Activated naive CD8-positive, alpha-beta T cell treated with anti-CD3 and anti-CD28 coated beads for 36 hours (primary cell): ENCODE data around the gene GRK4. TPM values are rescaled to one million over a fixed set of nuclear protein-coding genes. Genes with fewer than 3 reads are reported as not detected.
"Not testable (repeated sequence)": the region's sequence is repeated elsewhere in the genome, so short reads cannot be mapped to it uniquely, and the experiment has no call there.

ENCODE experiments used
- DNase-seq: peaks from one replicate; pipeline ENCODE4 v3.0.0; 2021
- H3K27ac Mint-ChIP-seq: one replicate; pipeline ENCODE4 v1.8.0; 2022; ENCODE audit warnings: mild to moderate bottlenecking, moderate library complexity, mixed read lengths
- H3K27me3 Mint-ChIP-seq: one replicate; pipeline ENCODE4 v1.8.0; 2022; ENCODE audit warnings: mild to moderate bottlenecking, mixed read lengths
- H3K36me3 Mint-ChIP-seq: one replicate; pipeline ENCODE4 v1.8.0; 2021; ENCODE audit warnings: mild to moderate bottlenecking, mixed read lengths
- H3K4me1 Mint-ChIP-seq: one replicate; pipeline ENCODE4 v1.8.0; 2021; ENCODE audit warnings: mixed read lengths
- H3K4me3 Mint-ChIP-seq: one replicate; pipeline ENCODE4 v1.8.0; 2022; ENCODE audit warnings: mild to moderate bottlenecking, moderate library complexity, mixed read lengths
- H3K9me3 Mint-ChIP-seq: one replicate; pipeline ENCODE4 v1.8.0; 2022; ENCODE audit warnings: mixed read lengths
- total RNA-seq, 2 experiments: library from RNA; stranded (reverse); gene quantifications; one replicate each; pipeline ENCODE4 v1.2.3, GENCODE V29; 2021

The GRK4 gene
- 1 to 10 TPM; 2.6 to 3.2 TPM for total RNA-seq

- H3K4me1 Mint-ChIP-seq: peaks cover 30% of the 10 kb centered on the region
- peaks cover 24% of the 10 kb centered on the region for H3K36me3 Mint-ChIP-seq
- no peaks in the 10 kb centered on the region for H3K9me3 Mint-ChIP-seq
- H3K27me3 Mint-ChIP-seq: no peaks in the 10 kb centered on the region
- peak within 1 kb of the TSS; percentile 89 for H3K4me3 Mint-ChIP-seq
- peak within 1 kb of the TSS; percentile 79 for H3K27ac Mint-ChIP-seq
- DNase-seq: peak; percentile 98
Measured at GRCh38 chr4:2963175-2963965, at the start of gene GRK4, which contains the start of gene NOP14. TSS of gene GRK4 (plus strand) at chr4:2963571. CDS start at chr4:2964071, 500 bp downstream. TSS of gene NOP14 (minus strand) at chr4:2963406. CDS start at chr4:2963319, 87 bp downstream.

GRCh38 chr4:2914256-2915126, 48.9 kb upstream of the GRK4 start:
- Mint-ChIP-seq H3K27me3 (no peaks in the 10 kb centered on the region), H3K9me3 (no peaks in the 10 kb centered on the region), H3K4me3 (no peak overlapping the region), H3K36me3 (peaks cover 44% of the 10 kb centered on the region), H3K27ac (no peak overlapping the region), H3K4me1 (peaks cover 17% of the 10 kb centered on the region)
- DNase-seq: peak; percentile 48

- H3K27me3 Mint-ChIP-seq: no peaks in the 10 kb centered on the region
- H3K4me1 Mint-ChIP-seq: peaks cover 27% of the 10 kb centered on the region
- peaks cover 3% of the 10 kb centered on the region for H3K9me3 Mint-ChIP-seq
- no peak overlapping the region for H3K4me3 Mint-ChIP-seq
- no peak for DNase-seq
- H3K27ac Mint-ChIP-seq: no peak overlapping the region
- peaks cover 55% of the 10 kb centered on the region for H3K36me3 Mint-ChIP-seq
Measured at GRCh38 chr4:2915789-2916188, 47.6 kb upstream of the GRK4 start.

- not testable (repeated sequence) for H3K27ac Mint-ChIP-seq, H3K27me3 Mint-ChIP-seq, H3K4me3 Mint-ChIP-seq, DNase-seq, H3K9me3 Mint-ChIP-seq
- peaks cover 33% of the 10 kb centered on the region for H3K4me1 Mint-ChIP-seq
- peaks cover 61% of the 10 kb centered on the region for H3K36me3 Mint-ChIP-seq
Measured at GRCh38 chr4:2916696-2917095, 46.7 kb upstream of the GRK4 start.

DNA sequence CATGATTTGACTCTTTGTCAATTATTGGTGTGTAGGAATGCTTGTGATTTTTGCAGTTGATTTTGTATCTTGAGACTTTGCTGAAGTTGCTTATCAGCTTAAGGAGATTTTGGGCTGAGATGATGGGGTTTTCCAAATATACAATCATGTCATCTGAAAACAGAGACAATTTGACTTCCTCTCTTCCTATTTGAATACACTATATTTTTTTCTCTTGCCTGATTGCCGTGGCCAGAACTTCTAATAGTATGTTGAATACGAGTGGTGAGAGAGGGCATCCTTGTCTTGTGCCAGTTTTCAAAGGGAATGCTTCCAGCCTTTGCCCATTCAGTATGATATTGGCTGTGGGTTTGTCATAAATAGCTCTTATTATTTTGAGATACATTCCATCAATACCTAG, 45.1 kb upstream of the GRK4 start:
- H3K27ac Mint-ChIP-seq, H3K4me3 Mint-ChIP-seq, DNase-seq, H3K9me3 Mint-ChIP-seq, H3K27me3 Mint-ChIP-seq: not testable (repeated sequence)
- H3K36me3 Mint-ChIP-seq: peaks cover 74% of the 10 kb centered on the region
- H3K4me1 Mint-ChIP-seq: peaks cover 46% of the 10 kb centered on the region

GRCh38 chr4:2918714-2919113, 44.7 kb upstream of the GRK4 start:
- not testable (repeated sequence) for H3K4me3 Mint-ChIP-seq, H3K9me3 Mint-ChIP-seq, DNase-seq, H3K27ac Mint-ChIP-seq, H3K27me3 Mint-ChIP-seq
- peaks cover 50% of the 10 kb centered on the region for H3K4me1 Mint-ChIP-seq
- H3K36me3 Mint-ChIP-seq: peaks cover 78% of the 10 kb centered on the region

GRCh38 chr4:2922453-2923101, 40.8 kb upstream of the GRK4 start:
- H3K9me3 Mint-ChIP-seq, H3K4me3 Mint-ChIP-seq, H3K27me3 Mint-ChIP-seq: not testable (repeated sequence)
- peaks cover 42% of the 10 kb centered on the region for H3K4me1 Mint-ChIP-seq
- peak overlapping the region; percentile 72 for H3K27ac Mint-ChIP-seq
- peak; percentile 21 for DNase-seq
- H3K36me3 Mint-ChIP-seq: peaks cover 57% of the 10 kb centered on the region

DNA sequence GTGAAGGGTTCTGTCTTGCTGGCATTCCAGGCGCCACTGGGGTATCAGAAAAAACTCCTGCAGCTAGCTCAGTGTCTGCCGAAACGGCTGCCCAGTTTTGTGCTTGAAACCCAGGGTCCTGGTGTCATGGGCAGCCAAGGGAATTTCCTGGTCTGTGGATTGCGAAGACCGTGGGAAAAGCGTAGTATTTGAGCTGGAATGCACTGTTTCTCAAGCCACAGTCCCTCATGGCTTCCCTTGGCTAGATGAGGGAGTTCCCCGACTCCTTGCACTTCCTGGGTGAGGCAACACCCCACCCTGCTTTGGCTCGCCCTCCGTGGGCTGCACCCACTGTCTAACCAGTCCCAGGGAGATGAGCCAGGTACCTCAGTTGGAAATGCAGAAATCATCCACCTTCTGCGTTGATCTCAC, 40.2 kb upstream of the GRK4 start:
- Mint-ChIP-seq H3K36me3 (peaks cover 56% of the 10 kb centered on the region), H3K9me3 (peaks cover 3% of the 10 kb centered on the region), H3K4me3 (no peak overlapping the region), H3K27me3 (no peaks in the 10 kb centered on the region), H3K27ac (peak overlapping the region; percentile 72), H3K4me1 (peaks cover 37% of the 10 kb centered on the region)
- DNase-seq: no peak

- DNase-seq: no peak
- H3K27ac Mint-ChIP-seq: peak overlapping the region; percentile 72
- H3K9me3 Mint-ChIP-seq: peaks cover 3% of the 10 kb centered on the region
- no peaks in the 10 kb centered on the region for H3K27me3 Mint-ChIP-seq
- peaks cover 51% of the 10 kb centered on the region for H3K36me3 Mint-ChIP-seq
- H3K4me3 Mint-ChIP-seq: no peak overlapping the region
- H3K4me1 Mint-ChIP-seq: peaks cover 33% of the 10 kb centered on the region
Measured at GRCh38 chr4:2923668-2924173, 39.6 kb upstream of the GRK4 start.

- Mint-ChIP-seq H3K4me3 (no peak overlapping the region), H3K27me3 (no peaks in the 10 kb centered on the region)
Measured at GRCh38 chr4:2924286-2924685, 39.1 kb upstream of the GRK4 start.

DNA sequence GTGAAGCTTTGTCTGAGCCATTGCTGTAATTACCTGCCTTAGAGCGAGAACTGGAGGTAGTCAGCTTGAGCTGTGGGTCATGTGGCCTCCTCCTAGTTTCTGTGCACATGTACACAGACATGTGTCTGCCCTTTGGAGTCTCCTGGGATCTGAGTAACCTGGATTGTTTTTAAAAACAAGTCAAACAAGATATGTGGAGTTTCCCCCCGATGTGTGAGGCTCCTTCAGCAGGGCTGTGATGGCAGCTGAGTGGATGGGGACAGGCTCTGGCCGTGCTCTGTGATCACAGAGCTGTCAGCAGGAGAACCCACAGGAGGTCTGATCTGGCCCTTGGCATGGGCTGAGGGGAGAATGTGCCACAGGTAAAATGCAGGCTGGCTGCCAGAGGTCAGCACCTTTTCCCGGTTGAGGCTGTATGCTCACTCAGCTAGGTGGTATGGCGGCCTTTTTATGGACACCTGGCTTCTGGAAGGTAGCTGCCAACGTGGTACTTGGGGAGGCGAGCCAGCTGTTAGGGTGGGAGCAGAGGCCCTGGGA, 38.5 kb upstream of the GRK4 start:
- Mint-ChIP-seq H3K4me1 (peaks cover 37% of the 10 kb centered on the region), H3K27me3 (no peaks in the 10 kb centered on the region), H3K4me3 (no peak overlapping the region), H3K27ac (peak overlapping the region; percentile 31), H3K36me3 (peaks cover 44% of the 10 kb centered on the region), H3K9me3 (peaks cover under 1% of the 10 kb centered on the region)
- no peak for DNase-seq

More at GRCh38 chr4:2924286-2924685, 39.1 kb upstream of the GRK4 start:
- Mint-ChIP-seq H3K27ac (peak overlapping the region; percentile 31), H3K36me3 (peaks cover 50% of the 10 kb centered on the region), H3K4me1 (peaks cover 37% of the 10 kb centered on the region), H3K9me3 (peaks cover 3% of the 10 kb centered on the region)
- DNase-seq: no peak

DNA sequence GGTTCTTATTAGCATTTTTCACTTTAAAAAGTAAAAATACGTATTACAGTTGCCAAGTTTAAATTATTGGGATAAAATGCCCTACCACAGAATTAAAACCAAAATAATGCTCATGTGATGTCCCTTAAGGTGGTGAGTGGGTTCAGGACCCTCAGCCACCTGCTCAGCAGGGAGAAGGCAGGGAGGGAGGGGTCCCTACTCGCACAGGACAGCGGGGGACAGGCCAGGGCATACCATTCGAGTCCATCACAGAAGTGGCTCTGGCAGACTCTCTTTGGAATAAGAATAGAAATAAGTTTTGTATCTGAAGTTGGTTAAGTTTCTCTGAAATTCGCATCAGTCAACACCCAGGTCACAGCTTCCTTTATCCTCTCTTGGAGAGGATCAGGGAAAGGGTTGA, 37.9 kb upstream of the GRK4 start:
- H3K27ac Mint-ChIP-seq: no peak overlapping the region
- no peak for DNase-seq

DNA sequence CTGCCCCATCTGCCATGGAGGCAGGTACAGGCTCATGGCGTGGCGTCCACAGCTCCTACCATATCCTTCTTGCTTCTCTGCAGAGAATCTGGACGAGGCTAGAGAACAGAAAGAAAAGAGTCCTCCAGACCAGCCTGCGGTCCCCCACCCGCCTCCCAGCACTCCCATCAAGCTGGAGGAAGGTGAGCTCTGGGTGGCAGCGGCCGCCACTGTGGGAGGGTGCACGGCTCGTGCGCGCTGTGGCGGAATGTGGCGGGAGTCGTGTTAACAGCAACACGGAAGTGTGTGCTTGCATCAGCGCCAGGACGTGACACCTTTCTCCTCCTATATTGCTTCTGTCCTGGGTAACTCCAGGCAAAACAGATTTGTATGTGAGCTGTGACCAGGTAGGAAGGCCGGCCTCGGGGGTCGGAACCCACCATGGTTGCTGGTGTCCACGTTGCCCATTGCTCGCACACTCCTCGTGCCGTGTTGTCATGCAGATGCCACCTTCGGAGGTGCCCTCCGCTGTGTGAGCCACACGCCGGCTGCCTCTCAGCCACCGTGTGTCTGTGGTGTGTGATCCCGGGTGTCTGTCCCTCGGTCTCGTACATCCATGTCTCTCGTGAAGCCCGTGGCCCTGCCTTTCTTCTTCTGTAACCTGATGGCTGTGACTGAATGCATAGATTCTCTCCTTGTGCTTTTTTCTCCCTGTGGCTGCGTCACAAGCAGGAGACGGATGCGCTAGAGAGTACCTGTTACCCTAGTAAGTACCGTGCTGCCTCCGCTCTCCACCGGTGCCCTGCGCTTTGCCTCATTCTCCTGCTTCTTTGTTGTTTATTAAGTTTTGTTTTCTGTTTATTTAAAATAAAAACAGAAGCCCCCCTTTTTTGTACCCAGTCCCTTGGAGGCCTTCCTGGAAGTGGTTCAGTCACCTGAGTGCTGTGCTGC, 37.2 kb upstream of the GRK4 start:
- Mint-ChIP-seq H3K27me3 (no peaks in the 10 kb centered on the region), H3K36me3 (peaks cover 33% of the 10 kb centered on the region), H3K9me3 (no peaks in the 10 kb centered on the region), H3K4me1 (peaks cover 27% of the 10 kb centered on the region), H3K27ac (no peak overlapping the region), H3K4me3 (no peak overlapping the region)
- no peak for DNase-seq

More for the DNA sequence above, 37.9 kb upstream of the GRK4 start:
- Mint-ChIP-seq H3K4me1 (peaks cover 31% of the 10 kb centered on the region), H3K36me3 (peaks cover 38% of the 10 kb centered on the region), H3K9me3 (no peaks in the 10 kb centered on the region), H3K27me3 (no peaks in the 10 kb centered on the region), H3K4me3 (no peak overlapping the region)
